Muscle of leg (tissue), 11 donors: ENCODE data around the gene DOC2B. TPM values are rescaled to one million over a fixed set of nuclear protein-coding genes. Genes with fewer than 3 reads are reported as not detected.

Experiments used
- DNase-seq: peaks from one replicate; pipeline ENCODE4 v3.0.0; 2013
- H3K27ac ChIP-seq: one replicate; pipeline ENCODE4 v1.5.1; 2013; ENCODE audit warnings: mild to moderate bottlenecking, low read length, control low read depth
- H3K27me3 ChIP-seq: one replicate; pipeline ENCODE4 v1.6.1; 2013; ENCODE audit warnings: low read length; ENCODE audit not compliant: control insufficient read depth, insufficient read depth
- H3K36me3 ChIP-seq: one replicate; pipeline ENCODE4 v1.6.1; 2013; ENCODE audit warnings: low read length; ENCODE audit not compliant: control insufficient read depth, insufficient read depth
- H3K4me1 ChIP-seq: one replicate; pipeline ENCODE4 v1.6.1; 2013; ENCODE audit warnings: low read length; ENCODE audit not compliant: control insufficient read depth, insufficient read depth
- H3K4me3 ChIP-seq: one replicate; pipeline ENCODE4 v1.5.1; 2013; ENCODE audit warnings: low read length, control low read depth
- H3K9me3 ChIP-seq: replicated peaks from 2 replicates; pipeline ENCODE4 v1.6.1; 2013; ENCODE audit warnings: low read depth, low read length; ENCODE audit not compliant: control insufficient read depth
- WGBS: methylation state at CpG from one replicate; pipeline ENCODE4 v1.1.5; 2013; ENCODE audit warnings: missing lambda C conversion rate; ENCODE audit not compliant: insufficient coverage; 5-methylcytosine and 5-hydroxymethylcytosine counted together
- polyA plus RNA-seq, 8 donors: library from polyadenylated mRNA; unstranded; fragments of 120-200 nt; gene quantifications; one replicate each; pipeline versions ENCODE4 v1.2.1 to v1.2.3, GENCODE V29; 2013; ENCODE audit warnings: inconsistent platforms in 1 of 8, low replicate concordance in 1 of 8; ENCODE audit not compliant: insufficient read length in 8 of 8, insufficient read depth in 1 of 8
- total RNA-seq: library from RNA; stranded (reverse); fragments of 120-200 nt; gene quantifications from one replicate; pipeline ENCODE4 v1.2.4, GENCODE V29; 2013

DOC2B gene
- total and polyA plus RNA-seq, 9 donors = 2.4 to 6.5 (median 4.5) TPM

DNA sequence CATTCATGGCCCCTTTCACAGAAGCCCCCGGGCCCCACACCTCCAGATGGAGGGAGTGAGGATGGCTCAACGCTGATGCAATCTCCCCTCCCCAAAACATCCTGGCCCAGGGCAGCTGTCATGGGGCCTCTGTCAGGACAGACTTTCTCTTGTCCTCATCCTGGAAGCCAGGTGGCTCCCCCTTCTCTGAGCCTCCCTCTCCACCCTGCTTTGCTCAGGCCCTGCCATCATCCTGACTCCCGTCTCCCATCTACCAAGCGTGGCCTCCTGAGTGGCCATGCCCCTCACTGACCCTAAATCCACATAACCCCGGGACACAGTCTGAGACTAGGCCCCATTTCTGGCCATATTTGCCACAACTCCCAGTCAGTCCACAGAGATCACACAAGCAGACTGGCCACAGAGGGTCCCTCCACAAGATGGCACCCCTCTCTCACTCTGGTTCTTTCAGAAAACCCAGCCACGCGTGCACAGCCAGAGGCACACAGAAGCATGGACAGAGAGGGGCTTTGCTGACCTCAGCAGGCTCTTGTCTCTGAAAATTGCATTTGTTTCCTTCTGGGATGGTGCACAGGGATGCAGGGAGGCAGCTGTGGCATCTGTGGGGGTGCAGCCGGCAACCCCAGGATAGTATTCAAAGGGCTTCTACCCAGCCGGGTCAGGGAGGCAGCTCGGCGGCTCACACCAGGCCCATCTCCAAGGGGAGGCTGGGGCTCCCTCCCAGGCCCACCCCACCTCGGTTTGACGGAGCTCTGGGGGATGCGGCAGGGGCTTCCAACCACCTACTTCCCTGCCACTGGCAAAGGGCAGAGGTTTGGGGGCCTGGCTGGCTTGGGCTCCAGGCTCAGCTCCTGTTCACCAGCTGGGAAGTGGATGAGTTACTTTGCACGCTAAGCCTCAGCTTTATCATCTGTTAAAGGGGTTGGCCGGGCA lies 16.9 kb downstream of the DOC2B start:
- peak; percentile 85 for DNase-seq
- Histone ChIP-seq H3K27me3 (no peaks in the 10 kb centered on the region), H3K36me3 (no peaks in the 10 kb centered on the region), H3K27ac (no peak overlapping the region), H3K4me1 (peaks cover 10% of the 10 kb centered on the region), H3K9me3 (no peaks in the 10 kb centered on the region), H3K4me3 (no peak overlapping the region)
- 49% methylated on average over 12 of the region's 16 CpGs for WGBS

DNA sequence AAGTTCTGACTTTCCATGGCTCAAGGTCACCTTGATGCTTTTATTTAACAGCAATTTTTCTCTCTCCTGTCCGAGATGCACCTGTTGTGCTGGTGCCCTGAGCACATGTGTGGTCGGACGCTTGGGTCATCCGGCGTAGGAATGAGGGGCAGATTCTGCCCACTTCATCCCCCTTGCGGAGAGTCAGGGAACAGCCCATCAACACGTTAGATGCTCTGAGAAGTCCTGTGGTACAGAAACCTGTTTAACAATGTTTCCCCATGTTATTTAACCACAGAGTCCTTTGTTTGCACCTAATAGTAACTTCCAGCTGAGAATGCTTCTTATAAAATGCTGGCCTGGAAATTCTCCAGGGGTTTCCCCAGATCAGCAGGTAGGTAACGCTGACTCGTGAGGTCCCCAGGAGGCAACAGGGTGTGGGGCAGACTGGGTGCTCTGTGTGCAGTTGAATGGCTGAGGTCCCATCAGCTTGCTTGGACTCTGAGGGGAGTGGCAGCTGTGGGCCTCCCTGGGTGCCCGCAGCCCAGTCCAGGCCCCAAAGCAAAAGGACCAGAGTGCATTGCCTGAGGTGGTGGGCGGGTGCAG lies 17.8 kb downstream of the DOC2B start:
- no peaks in the 10 kb centered on the region for H3K9me3 ChIP-seq
- H3K4me3 ChIP-seq = no peak overlapping the region
- no peaks in the 10 kb centered on the region for H3K36me3 ChIP-seq
- H3K4me1 ChIP-seq = peaks cover 10% of the 10 kb centered on the region
- DNase-seq = no peak
- no peaks in the 10 kb centered on the region for H3K27me3 ChIP-seq
- 88% methylated on average over 10 of the region's 11 CpGs for WGBS
- no peak overlapping the region for H3K27ac ChIP-seq

DNA sequence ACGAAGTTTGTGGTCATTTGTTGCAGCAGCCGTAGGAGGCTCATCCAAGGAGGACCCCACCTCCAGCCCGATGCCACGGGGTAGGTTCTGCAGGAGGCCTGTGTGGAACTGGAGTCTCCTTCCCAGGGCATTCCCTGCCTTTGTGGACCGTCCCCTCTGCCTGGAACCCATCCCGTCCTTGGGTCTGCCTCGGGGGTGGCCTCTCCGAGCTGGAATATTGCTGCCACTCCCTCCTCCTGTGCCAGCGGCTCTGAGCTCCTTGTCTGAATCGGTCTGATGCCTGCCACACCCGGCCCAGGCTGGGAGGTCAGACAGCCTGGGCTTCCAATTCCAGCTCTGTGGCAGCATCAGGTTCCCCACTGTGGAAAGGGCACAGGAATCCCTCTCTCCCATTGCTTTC lies 18.8 kb downstream of the DOC2B start:
- Histone ChIP-seq H3K36me3 (no peaks in the 10 kb centered on the region), H3K9me3 (no peaks in the 10 kb centered on the region), H3K27me3 (peaks cover 2% of the 10 kb centered on the region), H3K4me3 (no peak overlapping the region), H3K4me1 (peaks cover 10% of the 10 kb centered on the region), H3K27ac (no peak overlapping the region)
- WGBS = 74% methylated on average over 11 of the region's 11 CpGs
- DNase-seq = no peak

DNA sequence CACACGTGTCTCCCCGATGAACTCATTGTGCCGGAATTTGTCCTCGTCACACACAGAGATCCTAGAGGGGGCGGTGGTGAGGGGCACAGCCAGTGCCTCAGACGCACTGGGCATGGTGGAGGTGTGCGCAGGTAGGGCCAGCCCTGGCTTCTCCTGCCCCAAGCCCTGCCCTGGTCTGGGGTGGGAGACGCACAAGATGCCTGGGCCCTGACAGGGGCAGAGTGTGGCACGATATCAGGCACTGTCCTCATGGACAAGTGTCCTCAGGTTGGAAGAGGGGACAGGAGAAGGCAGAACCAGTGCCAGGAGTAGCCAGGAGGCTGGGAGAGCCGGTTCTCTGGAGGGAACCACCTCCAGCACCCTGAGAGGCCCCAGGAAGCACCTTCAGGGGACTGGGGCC lies 20.0 kb downstream of the DOC2B start:
- H3K4me3 ChIP-seq = no peak overlapping the region
- H3K27ac ChIP-seq = no peak overlapping the region
- no peak for DNase-seq
- WGBS = 75% methylated on average over 6 of the region's 10 CpGs
- peaks cover 2% of the 10 kb centered on the region for H3K27me3 ChIP-seq
- peaks cover 10% of the 10 kb centered on the region for H3K4me1 ChIP-seq
- no peaks in the 10 kb centered on the region for H3K36me3 ChIP-seq
- no peaks in the 10 kb centered on the region for H3K9me3 ChIP-seq

DNA sequence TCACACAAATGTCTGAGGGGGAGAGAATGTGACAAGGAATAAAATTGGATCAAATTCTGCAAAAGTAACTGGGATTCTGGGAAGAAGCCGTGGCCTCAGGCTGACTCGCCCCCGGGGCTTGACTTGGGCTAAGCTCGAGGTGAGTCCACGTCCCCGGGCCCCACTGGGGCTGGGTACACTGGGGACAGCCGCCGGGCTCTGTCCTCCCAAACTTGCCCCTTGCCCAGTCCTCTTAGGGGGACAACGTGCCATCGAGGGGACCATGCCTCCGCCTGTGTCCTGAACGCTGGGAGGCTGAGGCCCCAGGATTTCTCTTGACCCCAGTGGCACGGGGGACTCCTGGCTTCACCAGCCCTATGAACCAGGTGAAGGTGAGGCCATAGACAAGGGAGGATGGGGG lies 21.1 kb downstream of the DOC2B start:
- Histone ChIP-seq H3K27me3 (peaks cover 2% of the 10 kb centered on the region), H3K36me3 (no peaks in the 10 kb centered on the region), H3K9me3 (no peaks in the 10 kb centered on the region), H3K4me3 (no peak overlapping the region), H3K27ac (no peak overlapping the region), H3K4me1 (peaks cover 10% of the 10 kb centered on the region)
- WGBS = 83% methylated on average over 9 of the region's 13 CpGs
- no peak for DNase-seq

DNA sequence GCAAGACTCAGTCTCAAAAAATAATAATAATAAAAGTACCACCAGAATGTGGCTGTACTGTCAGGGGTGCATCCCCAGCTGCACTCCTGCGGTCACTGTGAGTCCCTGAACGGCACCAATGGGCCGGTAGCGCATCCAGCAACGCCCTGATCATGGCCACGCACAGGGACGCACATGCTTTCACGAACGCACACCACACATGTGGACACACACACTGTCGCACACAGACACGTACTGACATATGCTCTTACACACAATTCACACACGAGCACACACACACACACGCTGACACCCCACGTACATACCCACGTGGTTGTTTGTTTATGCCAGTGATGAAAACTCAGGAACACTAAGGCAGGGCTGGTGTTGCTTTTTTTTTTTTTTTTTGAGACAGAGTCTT lies 21.8 kb downstream of the DOC2B start:
- Histone ChIP-seq H3K27ac (no peak overlapping the region), H3K36me3 (no peaks in the 10 kb centered on the region), H3K4me1 (peaks cover 6% of the 10 kb centered on the region), H3K27me3 (peaks cover 2% of the 10 kb centered on the region), H3K4me3 (no peak overlapping the region), H3K9me3 (no peaks in the 10 kb centered on the region)
- WGBS = 95% methylated on average over 13 of the region's 15 CpGs
- no peak for DNase-seq

DNA sequence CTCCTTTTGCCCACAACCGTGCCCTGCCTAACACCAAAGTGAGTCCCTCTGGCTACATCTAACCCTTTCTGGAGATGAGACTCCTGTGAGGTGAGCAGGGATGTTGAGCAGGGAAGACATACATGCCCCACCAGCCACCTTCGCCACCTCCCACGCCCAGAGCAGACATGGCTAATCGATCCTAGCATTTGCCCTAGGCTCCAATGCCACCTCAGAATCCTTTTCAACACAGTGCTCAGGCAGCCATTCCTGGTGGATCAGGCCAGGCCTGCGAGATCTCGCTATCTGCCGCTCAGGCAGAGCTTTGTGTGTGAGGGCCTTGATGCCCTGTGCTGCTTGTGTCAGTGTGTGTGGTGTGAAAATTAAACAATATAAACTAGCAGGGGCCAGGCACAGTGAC lies 23.1 kb downstream of the DOC2B start:
- Histone ChIP-seq H3K4me1 (peaks cover 2% of the 10 kb centered on the region), H3K36me3 (no peaks in the 10 kb centered on the region), H3K27ac (no peak overlapping the region), H3K4me3 (no peak overlapping the region), H3K9me3 (no peaks in the 10 kb centered on the region), H3K27me3 (peaks cover 2% of the 10 kb centered on the region)
- DNase-seq = no peak
- 100% methylated on average over 1 of the region's 7 CpGs for WGBS

DNA sequence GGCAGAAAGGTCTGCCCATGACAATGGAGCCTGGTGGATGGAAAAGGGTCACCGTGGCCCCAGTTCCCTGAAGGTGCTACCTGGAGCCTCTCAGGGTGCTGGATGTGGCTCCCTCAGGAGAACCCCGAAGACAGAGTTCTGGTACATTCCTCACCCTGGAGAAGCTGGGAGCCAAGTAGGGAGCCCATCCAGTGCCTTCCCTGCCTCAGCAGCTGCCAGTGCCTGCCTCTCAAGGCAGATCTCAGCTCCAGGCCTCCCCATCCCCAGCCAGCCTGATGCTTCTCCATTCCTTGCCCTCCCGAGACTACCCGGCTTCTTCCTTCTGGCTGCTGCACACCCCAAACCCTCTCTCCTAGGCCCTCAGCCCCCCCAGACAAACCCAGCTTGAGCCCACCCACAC lies 23.5 kb downstream of the DOC2B start:
- H3K27ac ChIP-seq = no peak overlapping the region
- 82% methylated on average over 4 of the region's 4 CpGs for WGBS

DNA sequence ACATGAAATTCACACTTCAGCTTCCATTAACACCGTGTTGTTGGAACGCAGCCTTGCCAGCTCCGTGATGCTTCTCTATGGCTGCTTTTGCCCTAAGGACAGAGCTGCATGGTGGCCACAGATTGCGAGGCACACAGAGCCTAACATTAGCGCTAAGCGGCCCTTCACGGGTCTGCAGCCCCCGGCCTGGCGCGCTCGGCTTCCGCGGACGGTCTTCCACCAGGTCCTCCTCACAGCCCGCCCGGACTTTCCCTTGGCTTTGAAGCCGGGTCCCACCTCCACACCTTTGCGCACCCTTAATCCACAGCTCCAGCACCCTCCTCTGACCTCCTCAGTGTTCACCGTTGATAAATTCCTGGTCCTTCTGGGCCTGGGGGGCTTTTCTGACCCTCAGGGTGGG lies 24.5 kb downstream of the DOC2B start:
- Histone ChIP-seq H3K27ac (no peak overlapping the region), H3K4me3 (no peak overlapping the region), H3K36me3 (no peaks in the 10 kb centered on the region), H3K27me3 (peaks cover 2% of the 10 kb centered on the region), H3K4me1 (peaks cover 2% of the 10 kb centered on the region), H3K9me3 (no peaks in the 10 kb centered on the region)
- 82% methylated on average over 19 of the region's 19 CpGs for WGBS
- no peak for DNase-seq

More for the DNA sequence above, 23.5 kb downstream of the DOC2B start:
- Histone ChIP-seq H3K9me3 (no peaks in the 10 kb centered on the region), H3K27me3 (peaks cover 2% of the 10 kb centered on the region), H3K4me1 (peaks cover 2% of the 10 kb centered on the region), H3K4me3 (no peak overlapping the region), H3K36me3 (no peaks in the 10 kb centered on the region)
- DNase-seq = no peak

DNA sequence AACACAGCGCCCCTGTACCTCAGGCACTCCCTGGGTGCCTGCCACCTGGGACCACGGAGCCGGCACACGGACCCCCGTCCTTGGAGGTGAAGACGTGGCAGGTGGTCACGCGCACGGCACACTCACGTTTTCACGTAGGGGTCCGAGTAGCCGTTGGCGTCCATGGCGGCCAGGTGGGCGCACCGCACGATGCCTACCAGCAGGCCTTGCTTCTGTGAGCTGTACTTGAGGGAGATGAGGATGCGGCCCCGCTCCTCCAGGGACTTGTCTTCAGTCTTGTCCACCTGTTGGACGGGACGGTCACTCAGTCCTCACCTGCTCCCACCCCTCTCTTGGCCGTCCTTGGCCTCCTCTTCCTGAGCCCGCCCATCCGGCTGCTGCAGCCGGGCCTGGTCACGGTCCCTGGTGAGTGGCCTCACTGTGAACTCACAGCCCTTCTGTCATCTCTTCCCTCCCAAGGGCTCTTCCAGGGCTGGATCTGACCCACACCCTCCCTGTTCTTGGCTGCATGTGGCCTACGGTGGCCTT lies 25.3 kb downstream of the DOC2B start:
- peaks cover 2% of the 10 kb centered on the region for H3K4me1 ChIP-seq
- WGBS = 88% methylated on average over 27 of the region's 28 CpGs
- no peak overlapping the region for H3K27ac ChIP-seq
- peaks cover 2% of the 10 kb centered on the region for H3K27me3 ChIP-seq
- no peak for DNase-seq
- H3K9me3 ChIP-seq = no peaks in the 10 kb centered on the region
- no peaks in the 10 kb centered on the region for H3K36me3 ChIP-seq
- H3K4me3 ChIP-seq = no peak overlapping the region
